ENCODE data around the gene STXBP1. TPM values are rescaled to one million over a fixed set of nuclear protein-coding genes. Genes with fewer than 3 reads are reported as not detected.

Gene STXBP1
- total and polyA plus RNA-seq, 2 of the 8 experiments (the other 6 are each of a cell fraction or from before 2014, with no cell fraction given): 11.5 to 60.9 TPM

DNA sequence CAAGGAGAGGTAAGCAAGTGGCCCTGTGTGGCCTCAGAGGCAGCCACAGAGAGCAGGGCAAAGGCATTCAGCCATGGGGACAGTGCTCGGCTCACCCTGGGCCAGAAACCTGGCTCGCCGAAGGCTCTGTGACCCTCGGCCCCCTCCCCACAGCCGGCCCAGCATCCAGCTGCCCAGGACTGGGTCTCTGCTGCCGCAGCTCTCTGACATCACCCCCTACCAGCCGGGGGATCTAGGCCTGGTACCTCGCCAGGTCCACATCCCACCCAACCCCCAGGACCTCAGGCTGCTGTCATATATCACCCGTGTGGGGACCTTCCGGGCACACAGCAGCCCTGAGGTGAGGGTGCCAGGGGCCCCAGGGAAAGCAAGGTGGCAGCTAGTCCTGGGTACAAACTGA is 100.8 kb downstream of the STXBP1 start (continued):
- TF ChIP-seq NANOG (IDR thresholded peaks at IDR 0.05; ENCODE audit: insufficient read depth, low read depth, low read length, poor library complexity, severe bottlenecking) (no peak), POLR2A (IDR thresholded peaks at IDR 0.05; ENCODE audit: control extremely low read depth in 1 of 2, low read depth in 2 of 2, low read length in 2 of 2) (no peak), BACH1 (IDR thresholded peaks at IDR 0.05; ENCODE audit: low read length) (no peak), TEAD4 (IDR thresholded peaks at IDR 0.05; ENCODE audit: low read depth, low read length) (no peak), SP2 (IDR thresholded peaks at IDR 0.05; ENCODE audit: low read length) (no peak), SP4 (IDR thresholded peaks at IDR 0.05; ENCODE audit: low read length) (no peak), RFX5 (IDR thresholded peaks at IDR 0.05; ENCODE audit: borderline replicate concordance, low read depth, low read length) (no peak), KDM5A (IDR thresholded peaks at IDR 0.05; ENCODE audit: low read length) (no peak)
